HAP-1 (cell line): ENCODE data around the gene RPS6KA1.
"Not testable (repeated sequence)": the region's sequence is repeated elsewhere in the genome, so short reads cannot be mapped to it uniquely, and the experiment has no call there.

ENCODE experiments used
- DNase-seq, 2 experiments: peaks; one replicate each; pipeline ENCODE4 v3.0.0-alpha.2; 2016 to 2020; ENCODE audit warnings: low spot score in 2 of 2
- H3K27me3 ChIP-seq: fragments of 250-450 bp; sonication (Bioruptor Pico); 2 replicates; pipeline ENCODE4 v1.5.1; 2020; ENCODE audit warnings: low read depth, mild to moderate bottlenecking, moderate library complexity
- H3K36me3 ChIP-seq: fragments of 250-450 bp; sonication (Bioruptor Pico); replicated peaks from 2 replicates; pipeline ENCODE4 v1.5.1; 2020; ENCODE audit warnings: mild to moderate bottlenecking
- H3K4me1 ChIP-seq: fragments of 250-450 bp; sonication (Bioruptor Pico); 2 replicates; pipeline ENCODE4 v1.5.1; 2020; ENCODE audit warnings: mild to moderate bottlenecking
- H3K4me3 ChIP-seq: fragments of 250-450 bp; sonication (Bioruptor Pico); 2 replicates; pipeline ENCODE4 v1.5.1; 2020; ENCODE audit warnings: mild to moderate bottlenecking, moderate library complexity
- H3K9me3 ChIP-seq: fragments of 250-450 bp; sonication (Bioruptor Pico); 2 replicates; pipeline ENCODE4 v1.5.1; 2020; ENCODE audit warnings: mild to moderate bottlenecking, moderate library complexity
- in situ Hi-C: fragments of 300-500 bp; cut with MboI; formaldehyde crosslinking; loops from 3 replicates; pipeline ENCODE4 v1.14.3; 2020; ENCODE audit warnings: low sequenced_read_pairs, inconsistent platforms, mixed read lengths

Gene RPS6KA1

GRCh38 chr1:26579681-26580111, 50.1 kb downstream of the RPS6KA1 start:
- Histone ChIP-seq H3K36me3 (no peaks in the 10 kb centered on the region), H3K27me3 (no peaks in the 10 kb centered on the region), H3K9me3 (no peaks in the 10 kb centered on the region), H3K4me1 (no peaks in the 10 kb centered on the region), H3K4me3 (no peak overlapping the region)
- DNase-seq: no peak
- in situ Hi-C loops: no loop called here

- Histone ChIP-seq H3K36me3 (no peaks in the 10 kb centered on the region), H3K4me1 (no peaks in the 10 kb centered on the region), H3K27me3 (no peaks in the 10 kb centered on the region), H3K9me3 (no peaks in the 10 kb centered on the region), H3K4me3 (no peak overlapping the region)
- in situ Hi-C loops: no loop called here
- DNase-seq: no peak
These were observed 50.6 kb downstream of the RPS6KA1 start for GRCh38 chr1:26580116-26580515.

GRCh38 chr1:26581287-26581651, 51.7 kb downstream of the RPS6KA1 start:
- DNase-seq: no peak
- in situ Hi-C loops: no loop called here
- H3K27me3 ChIP-seq: no peaks in the 10 kb centered on the region
- H3K36me3 ChIP-seq: no peaks in the 10 kb centered on the region
- H3K4me3 ChIP-seq: no peak overlapping the region
- no peaks in the 10 kb centered on the region for H3K4me1 ChIP-seq
- H3K9me3 ChIP-seq: no peaks in the 10 kb centered on the region

GRCh38 chr1:26582053-26582835, 52.7 kb downstream of the RPS6KA1 start:
- DNase-seq: no peak
- no peaks in the 10 kb centered on the region for H3K9me3 ChIP-seq
- no peak overlapping the region for H3K4me3 ChIP-seq
- no peaks in the 10 kb centered on the region for H3K36me3 ChIP-seq
- in situ Hi-C loops: no loop called here
- H3K4me1 ChIP-seq: no peaks in the 10 kb centered on the region
- H3K27me3 ChIP-seq: no peaks in the 10 kb centered on the region

- no peaks in the 10 kb centered on the region for H3K4me1 ChIP-seq
- in situ Hi-C loops: no loop called here
- H3K36me3 ChIP-seq: no peaks in the 10 kb centered on the region
- no peaks in the 10 kb centered on the region for H3K9me3 ChIP-seq
- no peaks in the 10 kb centered on the region for H3K27me3 ChIP-seq
- no peak overlapping the region for H3K4me3 ChIP-seq
- DNase-seq: no peak
These were observed 53.4 kb downstream of the RPS6KA1 start for GRCh38 chr1:26582836-26583460.

- in situ Hi-C loops: no loop called here
- Histone ChIP-seq H3K27me3 (no peaks in the 10 kb centered on the region), H3K4me1 (no peaks in the 10 kb centered on the region), H3K9me3 (peaks cover 3% of the 10 kb centered on the region; the same call in 1 of the 2 replicates), H3K36me3 (no peaks in the 10 kb centered on the region), H3K4me3 (no peak overlapping the region)
- peak in 1 of 2 experiments; percentile 40 for DNase-seq
These were observed 54.3 kb downstream of the RPS6KA1 start for GRCh38 chr1:26583646-26584485.

- H3K4me1 ChIP-seq, H3K9me3 ChIP-seq, in situ Hi-C loops, H3K27me3 ChIP-seq, DNase-seq, H3K36me3 ChIP-seq, H3K4me3 ChIP-seq: not testable (repeated sequence)
These were observed 55.0 kb downstream of the RPS6KA1 start for GRCh38 chr1:26584588-26584987.

- H3K4me3 ChIP-seq: no peak overlapping the region
- peaks cover 3% of the 10 kb centered on the region; the same call in 1 of the 2 replicates for H3K9me3 ChIP-seq
- no peaks in the 10 kb centered on the region for H3K27me3 ChIP-seq
- no peaks in the 10 kb centered on the region for H3K4me1 ChIP-seq
- in situ Hi-C loops: no loop called here
- no peaks in the 10 kb centered on the region for H3K36me3 ChIP-seq
- DNase-seq: no peak
These were observed 55.9 kb downstream of the RPS6KA1 start for GRCh38 chr1:26585471-26585870.

GRCh38 chr1:26593385-26593784, 63.8 kb downstream of the RPS6KA1 start:
- no peak overlapping the region for H3K4me3 ChIP-seq
- in situ Hi-C loops: no loop called here
- H3K9me3 ChIP-seq: peaks cover 3% of the 10 kb centered on the region; the same call in 1 of the 2 replicates
- H3K36me3 ChIP-seq: no peaks in the 10 kb centered on the region
- no peaks in the 10 kb centered on the region for H3K27me3 ChIP-seq
- no peak for DNase-seq
- no peaks in the 10 kb centered on the region for H3K4me1 ChIP-seq

GRCh38 chr1:26594593-26594992, 65.0 kb downstream of the RPS6KA1 start:
- H3K9me3 ChIP-seq, H3K27me3 ChIP-seq, H3K4me1 ChIP-seq, in situ Hi-C loops, H3K36me3 ChIP-seq, DNase-seq, H3K4me3 ChIP-seq: not testable (repeated sequence)

- in situ Hi-C loops: no loop called here
- no peak overlapping the region for H3K4me3 ChIP-seq
- no peaks in the 10 kb centered on the region for H3K27me3 ChIP-seq
- peak in 1 of 2 experiments; percentile 67 for DNase-seq
- H3K36me3 ChIP-seq: no peaks in the 10 kb centered on the region
- H3K9me3 ChIP-seq: no peaks in the 10 kb centered on the region
- H3K4me1 ChIP-seq: peaks cover 2% of the 10 kb centered on the region; the same call in 1 of the 2 replicates
These were observed 68.1 kb downstream of the RPS6KA1 start for GRCh38 chr1:26597629-26598039.

- Histone ChIP-seq H3K36me3 (no peaks in the 10 kb centered on the region), H3K27me3 (no peaks in the 10 kb centered on the region), H3K4me1 (peaks cover 7% of the 10 kb centered on the region; the same call in 1 of the 2 replicates), H3K4me3 (no peak overlapping the region), H3K9me3 (no peaks in the 10 kb centered on the region)
- DNase-seq: no peak
- in situ Hi-C loops: no loop called here
These were observed 69.3 kb downstream of the RPS6KA1 start for GRCh38 chr1:26598890-26599289.

- Histone ChIP-seq H3K36me3 (no peaks in the 10 kb centered on the region), H3K9me3 (no peaks in the 10 kb centered on the region), H3K4me1 (peaks cover 7% of the 10 kb centered on the region; the same call in 1 of the 2 replicates), H3K4me3 (no peak overlapping the region), H3K27me3 (no peaks in the 10 kb centered on the region)
- in situ Hi-C loops: loop anchor here (5.0 kb wide), 1 partner anchor 185 kb away; the partner anchor contains the start of gene PIGV
- peak; percentile 69 for DNase-seq
These were observed 72.9 kb downstream of the RPS6KA1 start for GRCh38 chr1:26602378-26602959.
